ENCODE results near the gene DHRS12. TPM values are rescaled to one million over a fixed set of nuclear protein-coding genes. Genes with fewer than 3 reads are reported as not detected.

The DHRS12 gene
- total and polyA plus RNA-seq, 3 donors from 2014 or later = 11.4 to 16.8 (median 15.9) TPM

GRCh38 chr13:51845574-51846318 is 41.8 kb upstream of the DHRS12 start:
- no peak for DNase-seq
- 44 to 48% methylated on average over 5 of the region's 5 CpGs for WGBS, 2 donors
- no peak overlapping the region for H3K27ac ChIP-seq
- no peaks in the 10 kb centered on the region for H3K36me3 ChIP-seq (ENCODE audit: low read depth, missing control alignments)
- no peaks in the 10 kb centered on the region for H3K27me3 ChIP-seq
- intact Hi-C loops (cut with DNase I; ENCODE audit: low total_unique reads) = no loop called here
- TF ChIP-seq POLR2A (IDR thresholded peaks at IDR 0.05) = no peak
- no peak for TF ChIP-seq CTCF (IDR thresholded peaks at IDR 0.05)
- H3K4me1 ChIP-seq = no peaks in the 10 kb centered on the region
- no peak overlapping the region for H3K4me3 ChIP-seq
- H3K9me3 ChIP-seq = no peaks in the 10 kb centered on the region

- WGBS, 2 donors = 24 to 28% methylated on average over 16 to 20 of the region's 20 CpGs
- DNase-seq = peak; percentile 69
Observed at GRCh38 chr13:51844862-51845573, 41.1 kb upstream of the DHRS12 start, which contains the start of gene TMEM272. Gene TMEM272, minus strand, starts transcription at chr13:51845177. Its CDS starts 6,647 bp downstream, at chr13:51838530.

GRCh38 chr13:51843529-51843928 is 39.6 kb upstream of the DHRS12 start:
- no peaks in the 10 kb centered on the region for H3K4me1 ChIP-seq
- no peak overlapping the region for H3K4me3 ChIP-seq
- H3K27me3 ChIP-seq = no peaks in the 10 kb centered on the region
- TF ChIP-seq POLR2A (IDR thresholded peaks at IDR 0.05) = no peak
- TF ChIP-seq CTCF (IDR thresholded peaks at IDR 0.05) = no peak
- H3K27ac ChIP-seq = no peak overlapping the region
- H3K36me3 ChIP-seq (ENCODE audit: low read depth, missing control alignments) = no peaks in the 10 kb centered on the region
- DNase-seq = no peak
- WGBS, 2 donors = 64 to 80% methylated on average over 3 of the region's 3 CpGs
- intact Hi-C loops (cut with DNase I; ENCODE audit: low total_unique reads) = no loop called here
- H3K9me3 ChIP-seq = no peaks in the 10 kb centered on the region

More at GRCh38 chr13:51844862-51845573, 41.1 kb upstream of the DHRS12 start, which contains the start of gene TMEM272:
- TF ChIP-seq CTCF (IDR thresholded peaks at IDR 0.05) (peak; percentile 38 to 79 (median 52)), POLR2A (IDR thresholded peaks at IDR 0.05) (no peak)
- H3K27ac ChIP-seq = no peak within 1 kb of the TSS
- no peaks in the 10 kb centered on the region for H3K9me3 ChIP-seq
- peak within 1 kb of the TSS in 1 of 2 donors; percentile 31 for H3K4me3 ChIP-seq
- H3K36me3 ChIP-seq (ENCODE audit: low read depth, missing control alignments) = no peaks in the 10 kb centered on the region
- no peaks in the 10 kb centered on the region for H3K27me3 ChIP-seq
- intact Hi-C loops (cut with DNase I; ENCODE audit: low total_unique reads) = no loop called here
- no peaks in the 10 kb centered on the region for H3K4me1 ChIP-seq

- H3K36me3 ChIP-seq (ENCODE audit: low read depth, missing control alignments) = no peaks in the 10 kb centered on the region
- no peak overlapping the region for H3K27ac ChIP-seq
- 85 to 88% methylated on average over 6 of the region's 6 CpGs for WGBS, 2 donors
- no peaks in the 10 kb centered on the region for H3K4me1 ChIP-seq
- H3K27me3 ChIP-seq = no peaks in the 10 kb centered on the region
- no peak for TF ChIP-seq POLR2A (IDR thresholded peaks at IDR 0.05)
- no peak for TF ChIP-seq CTCF (IDR thresholded peaks at IDR 0.05)
- H3K4me3 ChIP-seq = no peak overlapping the region
- H3K9me3 ChIP-seq = no peaks in the 10 kb centered on the region
- intact Hi-C loops (cut with DNase I; ENCODE audit: low total_unique reads) = no loop called here
- no peak for DNase-seq
Observed at GRCh38 chr13:51841732-51842131, 37.8 kb upstream of the DHRS12 start.

All from testis (tissue), 3 donors.